SK-N-SH (cell line): ENCODE data around the gene LCN2.

Experiments used
- CTCF ChIP-seq: fragments of 200-600 bp; sonication (generic); IDR thresholded peaks from 2 replicates; pipeline ENCODE4 v1.6.1; 2017; ENCODE audit warnings: antibody characterized with exemption, mild to moderate bottlenecking, moderate library complexity
- EZH2phosphoT487 ChIP-seq: fragments of 200-600 bp; sonication (generic); IDR thresholded peaks from 2 replicates; pipeline ENCODE4 v1.6.1; 2017; ENCODE audit warnings: low read depth, mixed run types, mild to moderate bottlenecking, antibody characterized with exemption, moderate library complexity, borderline replicate concordance
- IRF3 ChIP-seq: fragments of 150-350 bp; IDR thresholded peaks from 2 replicates; pipeline ENCODE4 v1.6.1; 2016; ENCODE audit warnings: mild to moderate bottlenecking, low read depth, low read length
- MAX ChIP-seq: IDR thresholded peaks from 2 replicates; pipeline ENCODE4 v1.4.0; 2012; ENCODE audit warnings: low read depth
- POLR2AphosphoS5 ChIP-seq: IDR thresholded peaks from 2 replicates; pipeline ENCODE4 v1.6.1; 2012; ENCODE audit warnings: low read depth, low read length
- RCOR1 ChIP-seq: fragments of 150-350 bp; IDR thresholded peaks from 2 replicates; pipeline ENCODE4 v1.6.1; 2017; ENCODE audit warnings: antibody characterized with exemption, low read length
- TAF1 ChIP-seq: IDR thresholded peaks from 2 replicates; pipeline ENCODE4 v1.6.1; 2012; ENCODE audit warnings: low read depth, mild to moderate bottlenecking, low read length, moderate library complexity, borderline replicate concordance
- TCF12 ChIP-seq: IDR thresholded peaks from 2 replicates; pipeline ENCODE4 v1.4.0; 2012

GRCh38 chr9:128123451-128124080, 25.7 kb upstream of the LCN2 start:
- TF ChIP-seq EZH2phosphoT487 (no peak), RCOR1 (no peak), CTCF (no peak), MAX (no peak), TAF1 (no peak), POLR2AphosphoS5 (no peak), IRF3 (no peak), TCF12 (no peak)
